ENCODE measurements around the gene TAX1BP1. TPM values are rescaled to one million over a fixed set of nuclear protein-coding genes. Genes with fewer than 3 reads are reported as not detected.

Gene TAX1BP1
- total and polyA plus RNA-seq, 2 of the 13 experiments (the other 11 are each of a cell fraction or from before 2014, with no cell fraction given), result 95.2 to 98.9 TPM

DNA sequence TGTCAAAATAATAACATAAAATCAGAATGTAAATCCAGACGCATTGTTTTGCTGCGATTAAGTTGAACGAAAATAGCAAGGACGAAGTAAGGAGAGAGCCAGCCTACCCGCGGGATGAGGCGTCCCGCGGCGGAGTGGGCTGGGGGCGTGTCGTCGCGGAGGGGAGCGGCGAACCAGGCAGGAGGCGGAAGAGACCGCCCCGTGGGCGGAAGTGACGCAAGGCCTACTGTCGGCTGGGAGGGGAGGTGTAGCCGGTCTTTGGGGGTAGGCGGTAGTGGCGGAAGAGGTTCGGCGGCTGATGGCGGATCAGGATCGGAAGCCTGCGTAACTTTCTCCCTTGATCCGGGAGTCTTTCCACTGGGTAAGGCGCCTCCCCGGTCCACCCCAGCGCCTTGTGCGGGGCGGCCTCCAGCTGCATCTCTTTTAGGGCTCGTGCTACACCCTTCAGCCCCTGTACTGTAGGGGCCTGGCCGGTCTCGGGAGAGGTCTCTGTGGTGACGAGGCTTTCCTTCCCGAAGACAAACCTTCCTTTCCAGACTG lies at the start of gene TAX1BP1 (continued):
- TF ChIP-seq MZF1 (CRISPR knock-in tag; IDR thresholded peaks at IDR 0.05; ENCODE audit: borderline replicate concordance) (no peak; the same call in 1 of the 2 replicates), HMG20A (CRISPR knock-in tag; IDR thresholded peaks at IDR 0.05; ENCODE audit: borderline replicate concordance) (no peak), SMAD9 (CRISPR knock-in tag; IDR thresholded peaks at IDR 0.05) (no peak), ELF4 (CRISPR knock-in tag; IDR thresholded peaks at IDR 0.05; ENCODE audit: borderline replicate concordance) (peak; percentile 57; the same call in 1 of the 2 replicates), ZNF652 (CRISPR knock-in tag; IDR thresholded peaks at IDR 0.05; ENCODE audit: borderline replicate concordance, low read depth) (no peak), LCORL (IDR thresholded peaks at IDR 0.05) (no peak), LCORL (CRISPR knock-in tag; IDR thresholded peaks at IDR 0.05) (no peak; the same call in 1 of the 2 replicates), MAFF (IDR thresholded peaks at IDR 0.05; ENCODE audit: low read depth, low read length) (no peak), ZHX2 (IDR thresholded peaks at IDR 0.05; ENCODE audit: low read depth) (peak; percentile 52; the same call in 1 of the 2 replicates), ZHX2 (CRISPR knock-in tag; IDR thresholded peaks at IDR 0.05; ENCODE audit: borderline replicate concordance) (no peak; the same call in 1 of the 2 replicates), ZNF383 (CRISPR knock-in tag; IDR thresholded peaks at IDR 0.05; ENCODE audit: borderline replicate concordance) (peak; percentile 67; the same call in 1 of the 2 replicates), SRSF1 (optimal IDR thresholded peaks at IDR 0.05; ENCODE audit: low read depth, low read length) (peak; percentile 73), KAT2B (IDR thresholded peaks at IDR 0.05; ENCODE audit: borderline replicate concordance, low read depth, low read length) (no peak), ZNF225 (CRISPR knock-in tag; IDR thresholded peaks at IDR 0.05) (no peak), NFE2L1 (CRISPR knock-in tag; IDR thresholded peaks at IDR 0.05; ENCODE audit: borderline replicate concordance) (no peak), ZNF503 (CRISPR knock-in tag; IDR thresholded peaks at IDR 0.05) (peak; percentile 42; the same call in 1 of the 2 replicates)
- TF ChIP-seq, protein P1, sequence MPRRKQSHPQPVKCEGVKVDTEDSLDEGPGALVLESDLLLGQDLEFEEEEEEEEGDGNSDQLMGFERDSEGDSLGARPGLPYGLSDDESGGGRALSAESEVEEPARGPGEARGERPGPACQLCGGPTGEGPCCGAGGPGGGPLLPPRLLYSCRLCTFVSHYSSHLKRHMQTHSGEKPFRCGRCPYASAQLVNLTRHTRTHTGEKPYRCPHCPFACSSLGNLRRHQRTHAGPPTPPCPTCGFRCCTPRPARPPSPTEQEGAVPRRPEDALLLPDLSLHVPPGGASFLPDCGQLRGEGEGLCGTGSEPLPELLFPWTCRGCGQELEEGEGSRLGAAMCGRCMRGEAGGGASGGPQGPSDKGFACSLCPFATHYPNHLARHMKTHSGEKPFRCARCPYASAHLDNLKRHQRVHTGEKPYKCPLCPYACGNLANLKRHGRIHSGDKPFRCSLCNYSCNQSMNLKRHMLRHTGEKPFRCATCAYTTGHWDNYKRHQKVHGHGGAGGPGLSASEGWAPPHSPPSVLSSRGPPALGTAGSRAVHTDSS (CRISPR knock-in tag; conservative IDR thresholded peaks at IDR 0.05), result 0 out of 2 replicates have a peak, but pooled peaks have one; percentile 88
- TF ChIP-seq, protein P2, sequence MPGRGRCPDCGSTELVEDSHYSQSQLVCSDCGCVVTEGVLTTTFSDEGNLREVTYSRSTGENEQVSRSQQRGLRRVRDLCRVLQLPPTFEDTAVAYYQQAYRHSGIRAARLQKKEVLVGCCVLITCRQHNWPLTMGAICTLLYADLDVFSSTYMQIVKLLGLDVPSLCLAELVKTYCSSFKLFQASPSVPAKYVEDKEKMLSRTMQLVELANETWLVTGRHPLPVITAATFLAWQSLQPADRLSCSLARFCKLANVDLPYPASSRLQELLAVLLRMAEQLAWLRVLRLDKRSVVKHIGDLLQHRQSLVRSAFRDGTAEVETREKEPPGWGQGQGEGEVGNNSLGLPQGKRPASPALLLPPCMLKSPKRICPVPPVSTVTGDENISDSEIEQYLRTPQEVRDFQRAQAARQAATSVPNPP (CRISPR knock-in tag; IDR thresholded peaks at IDR 0.05), result no peak
- TF ChIP-seq, protein P3, sequence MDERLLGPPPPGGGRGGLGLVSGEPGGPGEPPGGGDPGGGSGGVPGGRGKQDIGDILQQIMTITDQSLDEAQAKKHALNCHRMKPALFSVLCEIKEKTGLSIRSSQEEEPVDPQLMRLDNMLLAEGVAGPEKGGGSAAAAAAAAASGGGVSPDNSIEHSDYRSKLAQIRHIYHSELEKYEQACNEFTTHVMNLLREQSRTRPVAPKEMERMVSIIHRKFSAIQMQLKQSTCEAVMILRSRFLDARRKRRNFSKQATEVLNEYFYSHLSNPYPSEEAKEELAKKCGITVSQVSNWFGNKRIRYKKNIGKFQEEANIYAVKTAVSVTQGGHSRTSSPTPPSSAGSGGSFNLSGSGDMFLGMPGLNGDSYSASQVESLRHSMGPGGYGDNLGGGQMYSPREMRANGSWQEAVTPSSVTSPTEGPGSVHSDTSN (CRISPR knock-in tag; IDR thresholded peaks at IDR 0.05), result no peak
